KMS-11 (cell line): ENCODE measurements around the gene SDK1.

Experiments used
- H2AFZ ChIP-seq: fragments of 200-600 bp; sonication (generic); 2 replicates; pipeline ENCODE4 v1.6.1; 2016; ENCODE audit warnings: antibody characterized with exemption, mixed run types, low read depth
- H3K27ac ChIP-seq: fragments of 200-600 bp; sonication (generic); 2 replicates; pipeline ENCODE4 v1.6.1; 2016; ENCODE audit warnings: mild to moderate bottlenecking, mixed run types
- H3K27me3 ChIP-seq: fragments of 200-600 bp; sonication (generic); 2 replicates; pipeline ENCODE4 v1.6.1; 2017; ENCODE audit warnings: mild to moderate bottlenecking, low read depth, mixed run types, moderate library complexity; ENCODE audit not compliant: insufficient read depth
- H3K36me3 ChIP-seq: fragments of 200-600 bp; sonication (generic); 2 replicates; pipeline ENCODE4 v1.6.1; 2017; ENCODE audit warnings: mild to moderate bottlenecking, mixed run types; ENCODE audit not compliant: insufficient read depth
- H3K4me1 ChIP-seq: fragments of 200-600 bp; sonication (generic); 2 replicates; pipeline ENCODE4 v1.6.1; 2016; ENCODE audit warnings: mild to moderate bottlenecking, low read depth, mixed run types; ENCODE audit not compliant: poor library complexity, severe bottlenecking
- H3K4me2 ChIP-seq: fragments of 200-600 bp; sonication (generic); 2 replicates; pipeline ENCODE4 v1.7.0; 2016; ENCODE audit warnings: mild to moderate bottlenecking, mixed run types
- H3K4me3 ChIP-seq: fragments of 200-600 bp; sonication (generic); IDR thresholded peaks from 2 replicates; pipeline ENCODE4 v1.6.1; 2017; ENCODE audit warnings: low read depth, low read length, mixed read lengths; ENCODE audit not compliant: insufficient read depth
- H3K79me2 ChIP-seq: fragments of 200-600 bp; sonication (generic); 2 replicates; pipeline ENCODE4 v1.6.1; 2016; ENCODE audit warnings: low read depth, mixed run types; ENCODE audit not compliant: insufficient read depth
- H3K9ac ChIP-seq: fragments of 200-600 bp; sonication (generic); 2 replicates; pipeline ENCODE4 v1.6.1; 2016; ENCODE audit warnings: mild to moderate bottlenecking, mixed run types
- H4K20me1 ChIP-seq: fragments of 200-600 bp; sonication (generic); 2 replicates; pipeline ENCODE4 v1.6.1; 2016; ENCODE audit warnings: mild to moderate bottlenecking, mixed run types; ENCODE audit not compliant: insufficient read depth
- TF ChIP-seq, protein P1 (sequence below): fragments of 200-600 bp; sonication (generic); conservative IDR thresholded peaks from 2 replicates; pipeline ENCODE4 v1.6.1; 2017; ENCODE audit warnings: low read depth, mild to moderate bottlenecking, antibody characterized with exemption, low read length, moderate library complexity, mixed read lengths

Gene SDK1

DNA sequence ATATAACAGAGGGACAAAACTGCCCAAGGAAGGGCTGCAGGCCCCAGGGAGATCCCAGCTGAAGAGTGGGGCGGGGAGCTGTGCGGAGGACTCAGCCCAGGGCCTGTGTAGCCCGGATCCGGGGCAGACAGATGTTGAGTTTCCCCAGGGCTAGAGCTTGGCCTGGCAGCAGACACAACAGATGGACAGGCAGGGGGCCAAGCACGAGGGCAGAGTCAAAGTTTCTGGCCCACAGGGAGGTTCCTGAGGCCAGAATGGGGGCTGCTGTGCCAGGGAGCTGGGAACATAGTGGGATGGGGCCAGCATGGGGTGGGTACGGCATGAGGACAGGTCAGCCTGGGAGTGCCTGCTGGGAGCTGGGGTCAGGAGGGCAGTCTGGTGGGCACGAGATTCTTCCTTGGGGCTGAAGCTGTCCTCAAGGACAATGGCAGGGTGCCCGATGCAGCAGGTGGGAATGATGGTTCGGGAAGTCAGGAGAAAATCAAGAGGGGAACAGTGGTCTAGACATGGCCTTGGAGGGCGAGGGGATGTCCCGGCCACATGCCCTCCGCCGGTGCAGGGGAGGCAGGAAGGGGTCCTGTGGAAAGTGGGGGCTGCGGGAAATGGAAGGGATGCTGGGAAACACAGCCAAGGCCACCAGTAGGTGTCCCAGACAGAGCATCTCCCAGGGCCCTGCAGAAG lies 862.0 kb downstream of the SDK1 start:
- Histone ChIP-seq H3K9ac (no peak overlapping the region), H3K4me1 (no peaks in the 10 kb centered on the region), H4K20me1 (no peaks in the 10 kb centered on the region), H2AFZ (no peak overlapping the region), H3K36me3 (no peaks in the 10 kb centered on the region), H3K79me2 (no peaks in the 10 kb centered on the region), H3K4me2 (no peak overlapping the region), H3K27ac (no peak overlapping the region), H3K4me3 (no peak overlapping the region), H3K27me3 (no peaks in the 10 kb centered on the region)
- TF ChIP-seq, protein P1, sequence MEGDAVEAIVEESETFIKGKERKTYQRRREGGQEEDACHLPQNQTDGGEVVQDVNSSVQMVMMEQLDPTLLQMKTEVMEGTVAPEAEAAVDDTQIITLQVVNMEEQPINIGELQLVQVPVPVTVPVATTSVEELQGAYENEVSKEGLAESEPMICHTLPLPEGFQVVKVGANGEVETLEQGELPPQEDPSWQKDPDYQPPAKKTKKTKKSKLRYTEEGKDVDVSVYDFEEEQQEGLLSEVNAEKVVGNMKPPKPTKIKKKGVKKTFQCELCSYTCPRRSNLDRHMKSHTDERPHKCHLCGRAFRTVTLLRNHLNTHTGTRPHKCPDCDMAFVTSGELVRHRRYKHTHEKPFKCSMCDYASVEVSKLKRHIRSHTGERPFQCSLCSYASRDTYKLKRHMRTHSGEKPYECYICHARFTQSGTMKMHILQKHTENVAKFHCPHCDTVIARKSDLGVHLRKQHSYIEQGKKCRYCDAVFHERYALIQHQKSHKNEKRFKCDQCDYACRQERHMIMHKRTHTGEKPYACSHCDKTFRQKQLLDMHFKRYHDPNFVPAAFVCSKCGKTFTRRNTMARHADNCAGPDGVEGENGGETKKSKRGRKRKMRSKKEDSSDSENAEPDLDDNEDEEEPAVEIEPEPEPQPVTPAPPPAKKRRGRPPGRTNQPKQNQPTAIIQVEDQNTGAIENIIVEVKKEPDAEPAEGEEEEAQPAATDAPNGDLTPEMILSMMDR: no peak

DNA sequence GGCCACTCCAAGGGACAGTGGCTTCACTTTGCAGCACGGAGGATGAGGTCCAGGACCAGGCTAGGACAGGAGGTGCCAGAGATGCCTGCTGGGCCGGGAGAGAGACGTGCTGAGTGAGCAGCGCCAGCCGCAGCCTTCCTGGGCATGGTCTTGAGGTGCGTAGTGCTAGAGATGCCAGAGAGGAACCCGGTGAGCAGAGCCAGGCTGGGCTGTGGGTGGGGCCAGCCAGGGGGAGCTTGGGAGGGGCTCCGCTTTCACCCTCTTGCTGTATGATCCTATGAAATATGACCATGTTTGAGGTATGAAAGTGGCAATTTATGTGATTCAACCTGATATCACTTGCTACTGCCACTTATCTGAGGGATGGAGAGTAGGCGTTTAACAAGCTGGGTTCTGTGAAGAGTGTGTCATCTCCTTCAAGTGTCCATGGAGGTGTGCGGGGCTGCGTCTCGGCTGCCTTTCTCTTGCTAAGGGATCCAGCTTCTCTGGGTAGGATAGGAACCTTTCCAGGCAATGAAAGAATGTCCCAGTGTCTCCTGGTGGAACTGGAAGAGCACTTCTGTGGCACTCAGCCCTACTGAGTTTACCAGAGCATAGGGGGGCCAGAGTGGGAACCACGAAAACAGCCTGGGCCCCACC lies 862.6 kb downstream of the SDK1 start:
- no peaks in the 10 kb centered on the region for H3K79me2 ChIP-seq
- H2AFZ ChIP-seq: no peak overlapping the region
- H3K27ac ChIP-seq: no peak overlapping the region
- no peaks in the 10 kb centered on the region for H3K4me1 ChIP-seq
- H3K36me3 ChIP-seq: no peaks in the 10 kb centered on the region
- TF ChIP-seq, protein P1: no peak
- H3K27me3 ChIP-seq: peaks cover 2% of the 10 kb centered on the region; the same call in 1 of the 2 replicates
- H4K20me1 ChIP-seq: no peaks in the 10 kb centered on the region
- no peak overlapping the region for H3K4me2 ChIP-seq
- H3K9ac ChIP-seq: no peak overlapping the region
- no peak overlapping the region for H3K4me3 ChIP-seq

DNA sequence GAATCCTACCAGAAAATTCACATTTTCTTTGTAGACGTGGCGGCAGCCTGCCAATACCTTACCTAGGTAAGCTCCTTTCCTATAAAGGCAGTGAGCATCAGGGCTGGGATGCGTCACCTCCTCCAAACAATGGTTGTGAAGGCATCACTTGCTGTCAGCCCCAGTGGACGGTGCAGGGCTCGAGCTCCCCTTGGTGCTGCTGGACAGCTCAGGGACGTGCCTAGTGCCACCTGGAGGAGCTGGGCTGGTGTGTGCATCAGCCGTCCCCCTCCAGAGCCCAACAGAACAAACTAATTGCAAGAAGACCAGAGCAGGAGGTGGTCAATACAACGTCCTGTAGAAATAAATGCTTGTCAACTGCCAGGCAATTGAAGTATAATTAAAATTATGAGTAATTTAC lies 863.5 kb downstream of the SDK1 start:
- H3K79me2 ChIP-seq: no peaks in the 10 kb centered on the region
- no peak overlapping the region for H3K9ac ChIP-seq
- no peak overlapping the region for H3K4me3 ChIP-seq
- H4K20me1 ChIP-seq: no peaks in the 10 kb centered on the region
- peaks cover 4% of the 10 kb centered on the region; the same call in 1 of the 2 replicates for H3K27me3 ChIP-seq
- TF ChIP-seq, protein P1: no peak
- no peak overlapping the region for H3K27ac ChIP-seq
- H3K4me2 ChIP-seq: no peak overlapping the region
- H2AFZ ChIP-seq: no peak overlapping the region
- no peaks in the 10 kb centered on the region for H3K4me1 ChIP-seq
- H3K36me3 ChIP-seq: no peaks in the 10 kb centered on the region

DNA sequence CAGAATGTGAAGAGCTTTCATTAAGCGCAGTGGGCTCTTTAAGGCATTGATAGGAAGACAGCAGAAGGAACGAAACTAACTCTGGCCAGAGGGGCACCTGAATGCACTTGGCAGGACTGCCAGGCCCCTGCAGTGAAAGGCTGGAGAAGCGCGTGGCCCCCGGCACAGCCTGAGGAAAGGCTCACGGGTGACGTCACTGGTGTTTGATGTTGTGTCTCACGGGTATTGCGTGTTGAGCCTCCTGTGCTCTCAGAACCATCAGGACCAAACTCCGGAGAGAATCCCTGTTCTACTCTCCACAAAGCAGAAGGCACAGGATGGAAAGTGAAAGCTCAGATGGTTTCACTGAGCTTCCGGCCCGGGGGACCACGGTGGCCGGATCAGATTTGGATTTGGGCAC lies 865.3 kb downstream of the SDK1 start:
- Histone ChIP-seq H3K4me2 (no peak overlapping the region), H2AFZ (no peak overlapping the region), H3K79me2 (no peaks in the 10 kb centered on the region), H3K27me3 (peaks cover 4% of the 10 kb centered on the region; the same call in 1 of the 2 replicates), H3K36me3 (no peaks in the 10 kb centered on the region), H4K20me1 (no peaks in the 10 kb centered on the region), H3K4me3 (no peak overlapping the region), H3K9ac (no peak overlapping the region), H3K27ac (no peak overlapping the region), H3K4me1 (no peaks in the 10 kb centered on the region)
- TF ChIP-seq, protein P1: no peak
